ENCODE measurements around the gene HCN2. TPM values are rescaled to one million over a fixed set of nuclear protein-coding genes. Genes with fewer than 3 reads are reported as not detected.

Gene HCN2
- total RNA-seq, 1 donor from 2014 or later = 5.5 TPM

- H3K27me3 Mint-ChIP-seq (ENCODE audit: low read depth, unreplicated experiment) = no peaks in the 10 kb centered on the region
- H3K79me2 ChIP-seq (ENCODE audit: insufficient read depth, low read length) = no peaks in the 10 kb centered on the region
- peaks cover 4% of the 10 kb centered on the region for H4K20me1 ChIP-seq (ENCODE audit: insufficient read depth, low read length)
- no peaks in the 10 kb centered on the region for H3K9me3 Mint-ChIP-seq (ENCODE audit: unreplicated experiment)
- no peak overlapping the region for H3K4me3 ChIP-seq (ENCODE audit: insufficient read depth, low read depth, low read length)
- no peaks in the 10 kb centered on the region for H3K4me1 ChIP-seq (ENCODE audit: insufficient read depth, low read length)
- H3K4me3 Mint-ChIP-seq (ENCODE audit: unreplicated experiment) = no peak overlapping the region
- no peak overlapping the region for H3K27ac Mint-ChIP-seq (ENCODE audit: unreplicated experiment)
- TF ChIP-seq EZH2 (IDR thresholded peaks at IDR 0.05; ENCODE audit: insufficient read depth, low read length) (no peak), CTCF (IDR thresholded peaks at IDR 0.05; ENCODE audit: insufficient read depth, low read depth, low read length) (no peak)
- H3K27ac ChIP-seq (ENCODE audit: low read depth, low read length) = no peak overlapping the region
- H3K9ac ChIP-seq (ENCODE audit: low read length) = no peak overlapping the region
- FAIRE-seq = no peak
- no peaks in the 10 kb centered on the region for H3K27me3 ChIP-seq (ENCODE audit: insufficient read depth, low read length)
- no peaks in the 10 kb centered on the region for H3K36me3 Mint-ChIP-seq (ENCODE audit: low read depth, unreplicated experiment)
- no peak for DNase-seq (ENCODE audit: low read depth)
- H3K4me1 Mint-ChIP-seq (ENCODE audit: low read depth, unreplicated experiment) = no peaks in the 10 kb centered on the region
- H3K36me3 ChIP-seq (ENCODE audit: insufficient read depth, low read length) = no peaks in the 10 kb centered on the region
- no peak overlapping the region for H2AFZ ChIP-seq (ENCODE audit: low read depth, low read length)
- H3K4me2 ChIP-seq (ENCODE audit: low read length) = no peak overlapping the region
- no peaks in the 10 kb centered on the region for H3K9me3 ChIP-seq (ENCODE audit: insufficient read depth, low read depth, low read length)
These were observed 40.5 kb upstream of the HCN2 start for GRCh38 chr19:548886-549830.

- Histone ChIP-seq H3K36me3 (ENCODE audit: insufficient read depth, low read length) (no peaks in the 10 kb centered on the region), H3K27me3 (ENCODE audit: insufficient read depth, low read length) (no peaks in the 10 kb centered on the region), H3K27ac (ENCODE audit: low read depth, low read length) (no peak overlapping the region), H3K79me2 (ENCODE audit: insufficient read depth, low read length) (no peaks in the 10 kb centered on the region), H3K4me3 (ENCODE audit: insufficient read depth, low read depth, low read length) (no peak overlapping the region), H3K9me3 (ENCODE audit: insufficient read depth, low read depth, low read length) (no peaks in the 10 kb centered on the region), H3K4me1 (ENCODE audit: insufficient read depth, low read length) (no peaks in the 10 kb centered on the region), H3K9ac (ENCODE audit: low read length) (no peak overlapping the region), H3K4me2 (ENCODE audit: low read length) (no peak overlapping the region), H2AFZ (ENCODE audit: low read depth, low read length) (no peak overlapping the region), H4K20me1 (ENCODE audit: insufficient read depth, low read length) (no peaks in the 10 kb centered on the region)
- Mint-ChIP-seq H3K27ac (ENCODE audit: unreplicated experiment) (no peak overlapping the region), H3K4me3 (ENCODE audit: unreplicated experiment) (no peak overlapping the region), H3K27me3 (ENCODE audit: low read depth, unreplicated experiment) (no peaks in the 10 kb centered on the region), H3K36me3 (ENCODE audit: low read depth, unreplicated experiment) (no peaks in the 10 kb centered on the region), H3K4me1 (ENCODE audit: low read depth, unreplicated experiment) (no peaks in the 10 kb centered on the region), H3K9me3 (ENCODE audit: unreplicated experiment) (no peaks in the 10 kb centered on the region)
- FAIRE-seq (no peak), DNase-seq (ENCODE audit: low read depth) (no peak)
- TF ChIP-seq CTCF (IDR thresholded peaks at IDR 0.05; ENCODE audit: insufficient read depth, low read depth, low read length) (no peak), EZH2 (IDR thresholded peaks at IDR 0.05; ENCODE audit: insufficient read depth, low read length) (no peak)
These were observed 34.9 kb upstream of the HCN2 start for GRCh38 chr19:554817-555216.

GRCh38 chr19:555474-555808 is 34.2 kb upstream of the HCN2 start:
- Histone ChIP-seq H4K20me1 (ENCODE audit: insufficient read depth, low read length) (no peaks in the 10 kb centered on the region), H3K27me3 (ENCODE audit: insufficient read depth, low read length) (no peaks in the 10 kb centered on the region), H3K36me3 (ENCODE audit: insufficient read depth, low read length) (no peaks in the 10 kb centered on the region), H3K9ac (ENCODE audit: low read length) (no peak overlapping the region), H3K4me3 (ENCODE audit: insufficient read depth, low read depth, low read length) (no peak overlapping the region), H3K9me3 (ENCODE audit: insufficient read depth, low read depth, low read length) (no peaks in the 10 kb centered on the region), H3K4me2 (ENCODE audit: low read length) (no peak overlapping the region), H3K27ac (ENCODE audit: low read depth, low read length) (no peak overlapping the region), H3K4me1 (ENCODE audit: insufficient read depth, low read length) (no peaks in the 10 kb centered on the region), H3K79me2 (ENCODE audit: insufficient read depth, low read length) (no peaks in the 10 kb centered on the region), H2AFZ (ENCODE audit: low read depth, low read length) (no peak overlapping the region)
- Mint-ChIP-seq H3K27ac (ENCODE audit: unreplicated experiment) (no peak overlapping the region), H3K36me3 (ENCODE audit: low read depth, unreplicated experiment) (no peaks in the 10 kb centered on the region), H3K4me3 (ENCODE audit: unreplicated experiment) (no peak overlapping the region), H3K27me3 (ENCODE audit: low read depth, unreplicated experiment) (no peaks in the 10 kb centered on the region), H3K4me1 (ENCODE audit: low read depth, unreplicated experiment) (no peaks in the 10 kb centered on the region), H3K9me3 (ENCODE audit: unreplicated experiment) (no peaks in the 10 kb centered on the region)
- DNase-seq (ENCODE audit: low read depth) (no peak), FAIRE-seq (no peak)
- TF ChIP-seq CTCF (IDR thresholded peaks at IDR 0.05; ENCODE audit: insufficient read depth, low read depth, low read length) (no peak), EZH2 (IDR thresholded peaks at IDR 0.05; ENCODE audit: insufficient read depth, low read length) (no peak)
